Keratinocyte (primary cell): Measurements from ENCODE around the gene ATIC. TPM values are rescaled to one million over a fixed set of nuclear protein-coding genes. Genes with fewer than 3 reads are reported as not detected.

ENCODE experiments used
- DNase-seq: peaks from one replicate; pipeline ENCODE4 v3.0.0-alpha.2; 2011; ENCODE audit warnings: low read depth, missing footprints, low spot score
- FAIRE-seq: peaks from 2 replicates; lab custom pipeline; 2011; peaks lifted over from hg19 to GRCh38; lab: Jason Lieb, UNC
- H2AFZ ChIP-seq: 2 replicates; pipeline ENCODE4 v1.6.0; 2012; ENCODE audit warnings: low read length, control low read depth, inconsistent platforms; ENCODE audit not compliant: control insufficient read depth
- H3K27ac ChIP-seq: 2 replicates; pipeline ENCODE4 v1.5.1; 2011; ENCODE audit warnings: low read length; ENCODE audit not compliant: control insufficient read depth, insufficient read depth
- H3K27me3 ChIP-seq: 3 replicates; pipeline ENCODE4 v1.6.0; 2011; ENCODE audit warnings: low read length; ENCODE audit not compliant: control insufficient read depth, insufficient read depth; ENCODE audit errors: extremely low read depth
- H3K36me3 ChIP-seq, 2 experiments: 2 replicates in 1 of 2; 3 replicates in 1 of 2; pipeline ENCODE4 v1.5.1; 2011; ENCODE audit warnings: low read length in 2 of 2, mild to moderate bottlenecking in 1 of 2; ENCODE audit not compliant: control insufficient read depth in 2 of 2, insufficient read depth in 2 of 2; ENCODE audit errors: extremely low read depth in 1 of 2
- H3K4me1 ChIP-seq: 3 replicates; pipeline ENCODE4 v1.5.1; 2011; ENCODE audit warnings: low read length; ENCODE audit not compliant: control insufficient read depth, insufficient read depth; ENCODE audit errors: extremely low read depth
- H3K4me2 ChIP-seq: 3 replicates; pipeline ENCODE4 v1.6.0; 2011; ENCODE audit warnings: low read depth, low read length; ENCODE audit not compliant: control insufficient read depth, insufficient read depth; ENCODE audit errors: extremely low read depth
- H3K4me3 ChIP-seq, 3 experiments: fragments of 200-600 bp in 1 of 3; sonication (generic) in 1 of 3; 2 replicates in 2 of 3; 3 replicates in 1 of 3; pipeline ENCODE4 v1.5.1; 2011 to 2016; ENCODE audit warnings: low read length in 3 of 3, mild to moderate bottlenecking in 3 of 3, control low read depth in 2 of 3, inconsistent platforms in 1 of 3, low read depth in 1 of 3, mixed read lengths in 1 of 3, mixed run types in 1 of 3, moderate library complexity in 1 of 3; ENCODE audit not compliant: control insufficient read depth in 2 of 3, insufficient read depth in 2 of 3; ENCODE audit errors: extremely low read depth in 1 of 3
- H3K79me2 ChIP-seq: 2 replicates; pipeline ENCODE4 v1.6.0; 2012; ENCODE audit warnings: low read length; ENCODE audit not compliant: control insufficient read depth, insufficient read depth
- H3K9ac ChIP-seq: 3 replicates; pipeline ENCODE4 v1.6.0; 2011; ENCODE audit warnings: low read length; ENCODE audit not compliant: control insufficient read depth, insufficient read depth; ENCODE audit errors: extremely low read depth
- H3K9me1 ChIP-seq: 3 replicates; pipeline ENCODE4 v1.6.0; 2011; ENCODE audit warnings: low read length; ENCODE audit not compliant: control insufficient read depth, insufficient read depth; ENCODE audit errors: extremely low read depth
- H3K9me3 ChIP-seq: 2 replicates; pipeline ENCODE4 v1.5.1; 2012; ENCODE audit warnings: low read depth, low read length; ENCODE audit not compliant: control insufficient read depth
- H4K20me1 ChIP-seq: 3 replicates; pipeline ENCODE4 v1.6.0; 2011; ENCODE audit warnings: low read length; ENCODE audit not compliant: control insufficient read depth, insufficient read depth; ENCODE audit errors: extremely low read depth
- CTCF ChIP-seq, 3 experiments: IDR thresholded peaks in 1 of 3; conservative IDR thresholded peaks in 1 of 3; optimal IDR thresholded peaks in 1 of 3; 2 replicates in 2 of 3; 3 replicates in 1 of 3; pipeline versions ENCODE3 to v1.5.1; 2011; ENCODE audit warnings: low read length in 3 of 3, mild to moderate bottlenecking in 3 of 3, moderate library complexity in 2 of 3, control low read depth in 1 of 3, inconsistent platforms in 1 of 3; ENCODE audit not compliant: insufficient read depth in 2 of 3; ENCODE audit errors: extremely low read depth in 1 of 3
- EZH2 ChIP-seq: IDR thresholded peaks from one replicate; pipeline ENCODE4 v1.6.1; 2012; ENCODE audit warnings: inconsistent platforms, mild to moderate bottlenecking, low read length, moderate library complexity
- dilution Hi-C: fragments of 300-500 bp; cut with MboI; formaldehyde crosslinking; loops from one replicate; pipeline ENCODE4 v1.7.0; 2020; ENCODE audit warnings: low sequenced_read_pairs; ENCODE audit not compliant: extremely low pct_ligation_motif_present
- polyA plus RNA-seq, 5 experiments: library from polyadenylated mRNA; depleted of rRNA in 3 of 5; stranded (reverse) in 3 of 5; stranded (forward) in 1 of 5; unstranded in 1 of 5; fragments of >200 nt; gene quantifications; 1 replicate in 1 of 5; 2 replicates in 3 of 5; 3 replicates in 1 of 5; pipeline versions ENCODE4 v1.2.1 to v1.2.3, GENCODE V29; 2011 to 2012; ENCODE audit warnings: missing spikeins in 2 of 5, low read depth in 1 of 5, low replicate concordance in 1 of 5

ATIC gene
- polyA plus RNA-seq, 1 donor (not counting 4 experiments of a cell fraction or from before 2014, with no cell fraction given) = 110 TPM

GRCh38 chr2:215277944-215278343, 33.9 kb upstream of the ATIC start:
- dilution Hi-C loops = no loop called here
- DNase-seq (no peak), FAIRE-seq (no peak)
- no peak overlapping the region for H3K4me2 ChIP-seq
- H3K27ac ChIP-seq = no peak overlapping the region
- TF ChIP-seq EZH2 (no peak), CTCF (optimal IDR thresholded peaks at IDR 0.05 in 1 of 3, IDR thresholded peaks at IDR 0.05 in 1 of 3, conservative IDR thresholded peaks at IDR 0.05 in 1 of 3; ENCODE audit: extremely low read depth in 1 of 3, insufficient read depth in 2 of 3, low read length in 3 of 3) (no peak)
- H2AFZ ChIP-seq = no peak overlapping the region
- no peak overlapping the region for H3K4me3 ChIP-seq
- H3K9me1 ChIP-seq = no peaks in the 10 kb centered on the region
- H3K9ac ChIP-seq = no peak overlapping the region
- H3K79me2 ChIP-seq = no peaks in the 10 kb centered on the region
- H3K4me1 ChIP-seq = no peaks in the 10 kb centered on the region
- no peaks in the 10 kb centered on the region for H3K36me3 ChIP-seq
- H3K27me3 ChIP-seq = no peaks in the 10 kb centered on the region
- H4K20me1 ChIP-seq = no peaks in the 10 kb centered on the region
- no peaks in the 10 kb centered on the region for H3K9me3 ChIP-seq

GRCh38 chr2:215280326-215280725, 31.5 kb upstream of the ATIC start:
- no peak overlapping the region for H3K4me2 ChIP-seq
- no peak overlapping the region for H3K4me3 ChIP-seq
- H2AFZ ChIP-seq = no peak overlapping the region
- H3K9me1 ChIP-seq = no peaks in the 10 kb centered on the region
- H3K9ac ChIP-seq = no peak overlapping the region
- no peaks in the 10 kb centered on the region for H3K9me3 ChIP-seq
- dilution Hi-C loops = no loop called here
- H3K4me1 ChIP-seq = no peaks in the 10 kb centered on the region
- no peaks in the 10 kb centered on the region for H4K20me1 ChIP-seq
- H3K27me3 ChIP-seq = no peaks in the 10 kb centered on the region
- H3K79me2 ChIP-seq = no peaks in the 10 kb centered on the region
- no peaks in the 10 kb centered on the region for H3K36me3 ChIP-seq
- TF ChIP-seq CTCF (optimal IDR thresholded peaks at IDR 0.05 in 1 of 3, IDR thresholded peaks at IDR 0.05 in 1 of 3, conservative IDR thresholded peaks at IDR 0.05 in 1 of 3; ENCODE audit: extremely low read depth in 1 of 3, insufficient read depth in 2 of 3, low read length in 3 of 3) = no peak
- no peak for TF ChIP-seq EZH2
- DNase-seq (no peak), FAIRE-seq (no peak)
- no peak overlapping the region for H3K27ac ChIP-seq
